B cell (primary cell): ENCODE data around the gene MEGF11. TPM values are rescaled to one million over a fixed set of nuclear protein-coding genes. Genes with fewer than 3 reads are reported as not detected.

ENCODE experiments used
- ATAC-seq: fragments of 200-7000 bp; cut with Tn5 transposase; one replicate; pipeline ENCODE4 v1.10.0; 2021; ENCODE audit warnings: low read depth, mild to moderate bottlenecking, moderate number of reproducible peaks, moderate library complexity
- CTCF ChIA-PET: fragments of 350-600 bp; sonication (Branson Sonifier 250); formaldehyde crosslinking; loops from one replicate; lab custom pipeline; 2021; ENCODE audit warnings: antibody characterized with exemption, inconsistent platforms; lab: Charles Lee
- POLR2A ChIA-PET: fragments of 350-600 bp; sonication (Branson Sonifier 250); formaldehyde crosslinking; loops from one replicate; lab custom pipeline; 2021; ENCODE audit warnings: antibody characterized with exemption; lab: Charles Lee
- DNase-seq: peaks from one replicate; pipeline ENCODE4 v3.0.0; 2013
- H2AFZ ChIP-seq: 2 replicates; pipeline ENCODE4 v1.6.1; 2012; ENCODE audit warnings: mild to moderate bottlenecking, low read depth, low read length; ENCODE audit not compliant: insufficient read depth, poor library complexity, severe bottlenecking
- H3K27ac ChIP-seq, 2 donors: 1 replicate in 1 of 2; 2 replicates in 1 of 2; pipeline ENCODE4 v1.5.1; 2012 to 2013; ENCODE audit warnings: low read length in 2 of 2, mild to moderate bottlenecking in 2 of 2, moderate library complexity in 1 of 2
- H3K27me3 ChIP-seq, 4 experiments: fragments of 200-600 bp in 1 of 4; sonication (generic) in 1 of 4; replicated peaks in 1 of 4; 1 replicate in 2 of 4; 2 replicates in 2 of 4; pipeline versions ENCODE4 v1.6.1 to v1.7.0; 2013 to 2016; ENCODE audit warnings: low read length in 3 of 4, mild to moderate bottlenecking in 2 of 4, mixed read lengths in 1 of 4, moderate library complexity in 1 of 4; ENCODE audit not compliant: insufficient read depth in 4 of 4, control insufficient read depth in 3 of 4; ENCODE audit errors: control extremely low read depth in 1 of 4
- H3K36me3 ChIP-seq, 2 experiments: replicated peaks in 1 of 2; 1 replicate in 1 of 2; 2 replicates in 1 of 2; pipeline versions ENCODE4 v1.6.1 to v1.7.1; 2013; ENCODE audit warnings: low read length in 1 of 2; ENCODE audit not compliant: insufficient read depth in 2 of 2, control insufficient read depth in 1 of 2; ENCODE audit errors: control extremely low read depth in 1 of 2, extremely low read depth in 1 of 2
- H3K4me1 ChIP-seq, 2 donors: fragments of 200-600 bp in 1 of 2; sonication (generic) in 1 of 2; 1 replicate in 1 of 2; 2 replicates in 1 of 2; pipeline versions ENCODE4 v1.5.1 to v1.6.1; 2013 to 2017; ENCODE audit warnings: low read length in 2 of 2; ENCODE audit not compliant: control insufficient read depth in 2 of 2, insufficient read depth in 2 of 2
- H3K4me2 ChIP-seq: replicated peaks from 2 replicates; pipeline ENCODE3; 2012; ENCODE audit warnings: mild to moderate bottlenecking, low read depth, low read length; ENCODE audit not compliant: poor library complexity, severe bottlenecking
- H3K4me3 ChIP-seq, 5 experiments: fragments of 200-600 bp in 1 of 5; sonication (generic) in 1 of 5; 1 replicate in 3 of 5; 2 replicates in 2 of 5; pipeline versions ENCODE4 v1.5.1 to v1.7.0; 2011 to 2016; ENCODE audit warnings: low read length in 4 of 5, mild to moderate bottlenecking in 4 of 5, low read depth in 2 of 5, control low read depth in 1 of 5, moderate library complexity in 1 of 5; ENCODE audit not compliant: insufficient read depth in 1 of 5; ENCODE audit errors: control extremely low read depth in 1 of 5, extremely low read depth in 1 of 5
- H3K79me2 ChIP-seq: fragments of 200-600 bp; sonication (generic); one replicate; pipeline ENCODE4 v1.6.0; 2016; ENCODE audit warnings: low read length; ENCODE audit not compliant: control insufficient read depth, insufficient read depth
- H3K9ac ChIP-seq: fragments of 200-600 bp; sonication (generic); 2 replicates; pipeline ENCODE4 v1.6.1; 2017; ENCODE audit warnings: mild to moderate bottlenecking, low read length, moderate library complexity
- H3K9me3 ChIP-seq, 3 donors: one replicate each; pipeline versions ENCODE4 v1.6.1 to v1.7.1; 2013; ENCODE audit warnings: low read length in 2 of 3; ENCODE audit not compliant: control insufficient read depth in 2 of 3, insufficient read depth in 1 of 3; ENCODE audit errors: control extremely low read depth in 1 of 3
- H4K20me1 ChIP-seq: 2 replicates; pipeline ENCODE4 v1.6.0; 2012; ENCODE audit warnings: mild to moderate bottlenecking, low read length; ENCODE audit not compliant: insufficient read depth, control insufficient read depth, poor library complexity, severe bottlenecking
- H3K27ac Mint-ChIP-seq: one replicate; pipeline ENCODE4 v1.8.0; 2021; ENCODE audit warnings: mixed read lengths
- H3K27me3 Mint-ChIP-seq: one replicate; pipeline ENCODE4 v1.8.0; 2021; ENCODE audit warnings: mixed read lengths
- H3K4me1 Mint-ChIP-seq: one replicate; pipeline ENCODE4 v1.8.0; 2021; ENCODE audit warnings: mixed read lengths
- H3K4me3 Mint-ChIP-seq: one replicate; pipeline ENCODE4 v1.8.0; 2021; ENCODE audit warnings: mixed read lengths
- H3K9me3 Mint-ChIP-seq: one replicate; pipeline ENCODE4 v1.8.0; 2022; ENCODE audit warnings: mixed read lengths; ENCODE audit not compliant: insufficient read depth
- CTCF ChIP-seq: fragments of 200-600 bp; IDR thresholded peaks from one replicate; pipeline ENCODE4 v1.8.0; 2022; ENCODE audit warnings: antibody characterized with exemption, mild to moderate bottlenecking
- EZH2 ChIP-seq: IDR thresholded peaks from 2 replicates; pipeline ENCODE4 v1.6.1; 2012; ENCODE audit warnings: borderline replicate concordance, low read depth, mild to moderate bottlenecking, moderate library complexity, low read length; ENCODE audit not compliant: insufficient read depth, poor library complexity, severe bottlenecking
- WGBS: methylation state at CpG from one replicate; pipeline ENCODE4 v1.1.5; 2013; ENCODE audit warnings: missing lambda C conversion rate; ENCODE audit not compliant: insufficient coverage; 5-methylcytosine and 5-hydroxymethylcytosine counted together
- intact Hi-C: fragments of 100-400 bp; cut with micrococcal nuclease; formaldehyde crosslinking; loops from one replicate; pipeline ENCODE4 v1.10.0; 2022
- polyA plus RNA-seq: library from polyadenylated mRNA; depleted of rRNA; stranded (reverse); fragments of >200 nt; gene quantifications from 2 replicates; pipeline ENCODE4 v1.2.3, GENCODE V29; 2012
- total RNA-seq, 2 donors: library from RNA; stranded (reverse); fragments of 120-200 nt in 1 of 2; gene quantifications; 1 replicate in 1 of 2; 2 replicates in 1 of 2; pipeline versions ENCODE4 v1.2.3 to v1.2.4, GENCODE V29; 2013 to 2022

The MEGF11 gene
- total and polyA plus RNA-seq, 2 donors (not counting 1 experiment from before 2014, with no cell fraction given), result 0.04 to 0.34 TPM

- no peak overlapping the region for H3K4me3 Mint-ChIP-seq
These were observed 183.8 kb downstream of the MEGF11 start for GRCh38 chr15:66069751-66070150.

GRCh38 chr15:66068801-66069200 is 184.7 kb downstream of the MEGF11 start:
- Histone ChIP-seq H3K27me3 (peaks cover 0 to 3% (median 0%) of the 10 kb centered on the region in 4 experiments), H2AFZ (no peak overlapping the region), H4K20me1 (no peaks in the 10 kb centered on the region), H3K79me2 (no peaks in the 10 kb centered on the region), H3K4me2 (no peak overlapping the region), H3K27ac (no peak overlapping the region), H3K36me3 (no peaks in the 10 kb centered on the region), H3K4me3 (no peak overlapping the region), H3K9ac (no peak overlapping the region), H3K9me3 (no peaks in the 10 kb centered on the region), H3K4me1 (no peaks in the 10 kb centered on the region)
- Mint-ChIP-seq H3K27ac (no peak overlapping the region), H3K4me1 (no peaks in the 10 kb centered on the region), H3K9me3 (no peaks in the 10 kb centered on the region), H3K27me3 (peaks cover 10% of the 10 kb centered on the region), H3K4me3 (no peak overlapping the region)
- intact Hi-C loops, result no loop called here
- ChIA-PET CTCF (no interaction called here), POLR2A (no interaction called here)
- DNase-seq (no peak), ATAC-seq (no peak)
- no peak for TF ChIP-seq CTCF
- TF ChIP-seq EZH2, result no peak
- WGBS, result 100% methylated on average over 1 of the region's 1 CpG

More at GRCh38 chr15:66069751-66070150, 183.8 kb downstream of the MEGF11 start:
- Histone ChIP-seq H4K20me1 (no peaks in the 10 kb centered on the region), H3K36me3 (no peaks in the 10 kb centered on the region), H2AFZ (no peak overlapping the region), H3K4me2 (no peak overlapping the region), H3K27me3 (peaks cover 0 to 3% (median 0%) of the 10 kb centered on the region in 4 experiments), H3K27ac (no peak overlapping the region), H3K4me1 (no peaks in the 10 kb centered on the region), H3K4me3 (no peak overlapping the region), H3K79me2 (no peaks in the 10 kb centered on the region), H3K9ac (no peak overlapping the region), H3K9me3 (no peaks in the 10 kb centered on the region)
- H3K27ac Mint-ChIP-seq, result no peak overlapping the region
- peaks cover 14% of the 10 kb centered on the region for H3K27me3 Mint-ChIP-seq
- ATAC-seq (no peak), DNase-seq (no peak)
- ChIA-PET CTCF (no interaction called here), POLR2A (no interaction called here)
- 80% methylated on average over 2 of the region's 2 CpGs for WGBS
- TF ChIP-seq CTCF (no peak), EZH2 (no peak)
- no peaks in the 10 kb centered on the region for H3K9me3 Mint-ChIP-seq
- intact Hi-C loops, result no loop called here
- H3K4me1 Mint-ChIP-seq, result no peaks in the 10 kb centered on the region
